Measurements from ENCODE around the gene PTPN6.

Gene PTPN6

GRCh38 chr12:7008864-7009263, 57.7 kb downstream of the PTPN6 start:
- Histone ChIP-seq H3K27me3 (replicated peaks; ENCODE audit: insufficient read depth, low read length) (no peaks in the 10 kb centered on the region), H3K36me3 (replicated peaks; ENCODE audit: insufficient read depth, low read length) (no peaks in the 10 kb centered on the region), H3K9me3 (replicated peaks; ENCODE audit: insufficient read depth, low read length) (no peaks in the 10 kb centered on the region), H4K20me1 (ENCODE audit: insufficient read depth, low read length) (no peaks in the 10 kb centered on the region), H2AFZ (ENCODE audit: low read length) (no peak overlapping the region), H3K9ac (ENCODE audit: low read length) (no peak overlapping the region), H3K4me2 (ENCODE audit: low read depth, low read length) (no peak overlapping the region), H3K4me1 (ENCODE audit: low read length) (no peaks in the 10 kb centered on the region), H3K4me3 (ENCODE audit: low read length) (no peak overlapping the region), H3K79me2 (ENCODE audit: low read length) (peaks cover 3% of the 10 kb centered on the region; the same call in 1 of the 2 replicates), H3K9me2 (replicated peaks; ENCODE audit: insufficient read depth, low read length) (no peaks in the 10 kb centered on the region), H3K27ac (ENCODE audit: low read length) (no peak overlapping the region), H3F3A (ENCODE audit: insufficient read depth, low read length) (no peaks in the 10 kb centered on the region)
- DNase-seq = no peak
- no peak for TF ChIP-seq EZH2 (optimal IDR thresholded peaks at IDR 0.05; ENCODE audit: low read depth, low read length)
- no peak for TF ChIP-seq CTCF (IDR thresholded peaks at IDR 0.05; ENCODE audit: low read length)
- no peak for TF ChIP-seq EZH2phosphoT487 (IDR thresholded peaks at IDR 0.05; ENCODE audit: low read length)

- Histone ChIP-seq H3K4me2 (ENCODE audit: low read depth, low read length) (no peak overlapping the region), H2AFZ (ENCODE audit: low read length) (no peak overlapping the region), H3K9me3 (replicated peaks; ENCODE audit: insufficient read depth, low read length) (no peaks in the 10 kb centered on the region)
Observed at GRCh38 chr12:7009512-7009911, 58.4 kb downstream of the PTPN6 start.

More at GRCh38 chr12:7009512-7009911, 58.4 kb downstream of the PTPN6 start:
- no peaks in the 10 kb centered on the region for H3K9me2 ChIP-seq (replicated peaks; ENCODE audit: insufficient read depth, low read length)
- no peak for DNase-seq
- no peaks in the 10 kb centered on the region for H3K36me3 ChIP-seq (replicated peaks; ENCODE audit: insufficient read depth, low read length)
- no peaks in the 10 kb centered on the region for H3K27me3 ChIP-seq (replicated peaks; ENCODE audit: insufficient read depth, low read length)
- no peaks in the 10 kb centered on the region for H4K20me1 ChIP-seq (ENCODE audit: insufficient read depth, low read length)
- no peak overlapping the region for H3K9ac ChIP-seq (ENCODE audit: low read length)
- H3K4me3 ChIP-seq (ENCODE audit: low read length) = no peak overlapping the region
- TF ChIP-seq EZH2phosphoT487 (IDR thresholded peaks at IDR 0.05; ENCODE audit: low read length) (no peak), CTCF (IDR thresholded peaks at IDR 0.05; ENCODE audit: low read length) (no peak), EZH2 (optimal IDR thresholded peaks at IDR 0.05; ENCODE audit: low read depth, low read length) (no peak)
- H3K79me2 ChIP-seq (ENCODE audit: low read length) = peaks cover 3% of the 10 kb centered on the region; the same call in 1 of the 2 replicates
- no peaks in the 10 kb centered on the region for H3K4me1 ChIP-seq (ENCODE audit: low read length)
- no peaks in the 10 kb centered on the region for H3F3A ChIP-seq (ENCODE audit: insufficient read depth, low read length)
- H3K27ac ChIP-seq (ENCODE audit: low read length) = no peak overlapping the region
